Prostate gland (tissue), 2 donors: ENCODE data around the gene SUN1.

Experiments used
- POLR2AphosphoS5 ChIP-seq: sonication (generic); formaldehyde crosslinking; IDR thresholded peaks from one replicate; pipeline ENCODE4 v1.6.1; 2017; ENCODE audit warnings: antibody characterized with exemption
- TF ChIP-seq, protein P1 (sequence below), 4 experiments: fragments of 200-600 bp in 2 of 4; fragments of 450-650 bp in 2 of 4; sonication (generic) in 2 of 4; IDR thresholded peaks; 1 replicate in 3 of 4; 2 replicates in 1 of 4; pipeline ENCODE4 v1.5.1; 2016 to 2019; ENCODE audit warnings: antibody characterized with exemption in 4 of 4, mild to moderate bottlenecking in 2 of 4, moderate library complexity in 2 of 4

DNA sequence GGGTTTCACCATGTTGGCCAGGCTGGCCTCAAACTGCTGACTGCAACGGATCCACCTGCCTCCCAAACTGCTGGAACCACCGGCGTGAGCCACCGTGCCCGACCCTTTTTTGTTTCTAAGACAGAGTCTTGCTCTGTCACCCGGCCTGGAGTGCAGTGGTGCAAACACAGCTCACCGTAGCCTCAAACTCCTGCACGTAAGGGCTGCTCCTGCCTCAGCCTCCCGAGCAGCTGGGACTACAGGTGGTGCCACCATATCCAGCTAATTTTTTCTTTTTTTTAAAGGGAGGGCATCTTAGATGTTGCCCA, 85.8 kb downstream of the SUN1 start:
- no peak for TF ChIP-seq POLR2AphosphoS5
- TF ChIP-seq, protein P1, sequence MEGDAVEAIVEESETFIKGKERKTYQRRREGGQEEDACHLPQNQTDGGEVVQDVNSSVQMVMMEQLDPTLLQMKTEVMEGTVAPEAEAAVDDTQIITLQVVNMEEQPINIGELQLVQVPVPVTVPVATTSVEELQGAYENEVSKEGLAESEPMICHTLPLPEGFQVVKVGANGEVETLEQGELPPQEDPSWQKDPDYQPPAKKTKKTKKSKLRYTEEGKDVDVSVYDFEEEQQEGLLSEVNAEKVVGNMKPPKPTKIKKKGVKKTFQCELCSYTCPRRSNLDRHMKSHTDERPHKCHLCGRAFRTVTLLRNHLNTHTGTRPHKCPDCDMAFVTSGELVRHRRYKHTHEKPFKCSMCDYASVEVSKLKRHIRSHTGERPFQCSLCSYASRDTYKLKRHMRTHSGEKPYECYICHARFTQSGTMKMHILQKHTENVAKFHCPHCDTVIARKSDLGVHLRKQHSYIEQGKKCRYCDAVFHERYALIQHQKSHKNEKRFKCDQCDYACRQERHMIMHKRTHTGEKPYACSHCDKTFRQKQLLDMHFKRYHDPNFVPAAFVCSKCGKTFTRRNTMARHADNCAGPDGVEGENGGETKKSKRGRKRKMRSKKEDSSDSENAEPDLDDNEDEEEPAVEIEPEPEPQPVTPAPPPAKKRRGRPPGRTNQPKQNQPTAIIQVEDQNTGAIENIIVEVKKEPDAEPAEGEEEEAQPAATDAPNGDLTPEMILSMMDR (IDR thresholded peaks at IDR 0.05) = no peak
